NB4 (cell line): ENCODE measurements around the gene LRTM2.

Experiments
- DNase-seq: peaks from one replicate; pipeline ENCODE4 v3.0.0; 2010; ENCODE audit warnings: low read depth
- H3K4me3 ChIP-seq: one replicate; pipeline ENCODE4 v1.5.1; 2011; ENCODE audit warnings: mild to moderate bottlenecking, low read depth, low read length, moderate library complexity
- CTCF ChIP-seq: IDR thresholded peaks from one replicate; pipeline ENCODE4 v1.5.1; 2012; ENCODE audit warnings: low read depth, low read length
- MAX ChIP-seq: IDR thresholded peaks from 2 replicates; pipeline ENCODE4 v1.6.1; 2011; ENCODE audit warnings: low read depth, low read length
- MYC ChIP-seq: IDR thresholded peaks from 2 replicates; pipeline ENCODE4 v1.6.1; 2011; ENCODE audit warnings: low read depth, low read length
- POLR2A ChIP-seq: IDR thresholded peaks from 2 replicates; pipeline ENCODE4 v1.6.1; 2011; ENCODE audit warnings: mild to moderate bottlenecking; ENCODE audit not compliant: insufficient read length; ENCODE audit errors: extremely low read depth

LRTM2 gene

GRCh38 chr12:1877169-1877878 lies 57.0 kb downstream of the LRTM2 start:
- TF ChIP-seq MYC, result no peak
- no peak for DNase-seq
- no peak overlapping the region for H3K4me3 ChIP-seq

GRCh38 chr12:1878214-1878613 lies 57.8 kb downstream of the LRTM2 start:
- TF ChIP-seq POLR2A (no peak), MYC (no peak), CTCF (no peak), MAX (no peak)
- no peak overlapping the region for H3K4me3 ChIP-seq
- no peak for DNase-seq

GRCh38 chr12:1878695-1879094 lies 58.3 kb downstream of the LRTM2 start:
- TF ChIP-seq CTCF (no peak), POLR2A (no peak), MYC (no peak), MAX (no peak)
- no peak overlapping the region for H3K4me3 ChIP-seq
- no peak for DNase-seq

- H3K4me3 ChIP-seq, result no peak overlapping the region
- no peak for DNase-seq
- TF ChIP-seq POLR2A (no peak), MAX (no peak), MYC (no peak), CTCF (no peak)
Measured at GRCh38 chr12:1879633-1880032, 59.3 kb downstream of the LRTM2 start.

- H3K4me3 ChIP-seq, result no peak overlapping the region
- no peak for TF ChIP-seq CTCF
- no peak for TF ChIP-seq POLR2A
- DNase-seq, result no peak
Measured at GRCh38 chr12:1880153-1880845, 59.9 kb downstream of the LRTM2 start.

- TF ChIP-seq POLR2A (no peak), MAX (no peak), CTCF (no peak), MYC (no peak)
- no peak overlapping the region for H3K4me3 ChIP-seq
- DNase-seq, result no peak
Measured at GRCh38 chr12:1880876-1881275, 60.5 kb downstream of the LRTM2 start.
